Gastroesophageal sphincter (tissue), 4 donors: ENCODE data around the gene UBE2D1. TPM values are rescaled to one million over a fixed set of nuclear protein-coding genes. Genes with fewer than 3 reads are reported as not detected.
"Not testable (repeated sequence)": the region's sequence is repeated elsewhere in the genome, so short reads cannot be mapped to it uniquely, and the experiment has no call there.

Experiments used
- ATAC-seq: fragments of 150-250 bp; one replicate; pipeline ENCODE4 v1.9.1; 2016; ENCODE audit warnings: mild to moderate bottlenecking, moderate library complexity
- H3K27ac ChIP-seq, 4 donors: fragments of 200-600 bp; sonication (generic) in 3 of 4; 1 replicate in 3 of 4; 2 replicates in 1 of 4; pipeline ENCODE4 v1.5.1; 2016 to 2019
- H3K27me3 ChIP-seq: fragments of 200-600 bp; sonication (generic); one replicate; pipeline ENCODE4 v1.5.1; 2019
- H3K36me3 ChIP-seq, 2 donors: fragments of 200-600 bp; sonication (generic); one replicate each; pipeline ENCODE4 v1.5.1; 2019; ENCODE audit warnings: control low read depth in 1 of 2
- H3K4me1 ChIP-seq, 3 donors: fragments of 200-600 bp; sonication (generic); 1 replicate in 2 of 3; 2 replicates in 1 of 3; pipeline ENCODE4 v1.5.1; 2016 to 2019; ENCODE audit warnings: control low read depth in 2 of 3
- H3K4me3 ChIP-seq, 2 donors: fragments of 200-600 bp; sonication (generic); one replicate each; pipeline ENCODE4 v1.5.1; 2019; ENCODE audit warnings: mild to moderate bottlenecking in 1 of 2, moderate library complexity in 1 of 2
- H3K9me3 ChIP-seq, 3 donors: fragments of 200-600 bp; sonication (generic); one replicate each; pipeline ENCODE4 v1.5.1; 2017 to 2019; ENCODE audit warnings: control low read depth in 2 of 3
- EP300 ChIP-seq: sonication (generic); formaldehyde crosslinking; IDR thresholded peaks from one replicate; pipeline ENCODE4 v1.6.1; 2017; ENCODE audit warnings: antibody characterized with exemption, mild to moderate bottlenecking
- POLR2A ChIP-seq, 2 donors: fragments of 450-650 bp; IDR thresholded peaks; one replicate each; pipeline ENCODE4 v1.6.1; 2017; ENCODE audit warnings: antibody characterized with exemption in 2 of 2, mild to moderate bottlenecking in 2 of 2, moderate library complexity in 1 of 2
- POLR2AphosphoS5 ChIP-seq: sonication (generic); formaldehyde crosslinking; IDR thresholded peaks from one replicate; pipeline ENCODE4 v1.6.1; 2017; ENCODE audit warnings: antibody characterized with exemption
- WGBS, 2 donors: methylation state at CpG; one replicate each; pipeline ENCODE4 v1.1.5; 2018; ENCODE audit warnings: low coverage in 1 of 2; 5-methylcytosine and 5-hydroxymethylcytosine counted together
- total RNA-seq, 4 donors: library from RNA; depleted of rRNA; stranded (reverse); fragments of >200 nt; gene quantifications; one replicate each; pipeline ENCODE4 v1.1.0, GENCODE V29; 2016
- TF ChIP-seq, protein P1 (sequence below), 4 experiments: fragments of 200-600 bp in 2 of 4; fragments of 450-650 bp in 2 of 4; sonication (generic) in 1 of 4; IDR thresholded peaks; one replicate each; pipeline ENCODE4 v1.5.1; 2017 to 2019; ENCODE audit warnings: antibody characterized with exemption in 4 of 4, mild to moderate bottlenecking in 2 of 4, moderate library complexity in 2 of 4

The UBE2D1 gene
- total RNA-seq, 4 donors from 2014 or later = 16.4 to 23.5 (median 19.0) TPM

GRCh38 chr10:58414270-58415041 is 79.7 kb downstream of the UBE2D1 start:
- TF ChIP-seq, protein P1, sequence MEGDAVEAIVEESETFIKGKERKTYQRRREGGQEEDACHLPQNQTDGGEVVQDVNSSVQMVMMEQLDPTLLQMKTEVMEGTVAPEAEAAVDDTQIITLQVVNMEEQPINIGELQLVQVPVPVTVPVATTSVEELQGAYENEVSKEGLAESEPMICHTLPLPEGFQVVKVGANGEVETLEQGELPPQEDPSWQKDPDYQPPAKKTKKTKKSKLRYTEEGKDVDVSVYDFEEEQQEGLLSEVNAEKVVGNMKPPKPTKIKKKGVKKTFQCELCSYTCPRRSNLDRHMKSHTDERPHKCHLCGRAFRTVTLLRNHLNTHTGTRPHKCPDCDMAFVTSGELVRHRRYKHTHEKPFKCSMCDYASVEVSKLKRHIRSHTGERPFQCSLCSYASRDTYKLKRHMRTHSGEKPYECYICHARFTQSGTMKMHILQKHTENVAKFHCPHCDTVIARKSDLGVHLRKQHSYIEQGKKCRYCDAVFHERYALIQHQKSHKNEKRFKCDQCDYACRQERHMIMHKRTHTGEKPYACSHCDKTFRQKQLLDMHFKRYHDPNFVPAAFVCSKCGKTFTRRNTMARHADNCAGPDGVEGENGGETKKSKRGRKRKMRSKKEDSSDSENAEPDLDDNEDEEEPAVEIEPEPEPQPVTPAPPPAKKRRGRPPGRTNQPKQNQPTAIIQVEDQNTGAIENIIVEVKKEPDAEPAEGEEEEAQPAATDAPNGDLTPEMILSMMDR (IDR thresholded peaks at IDR 0.05) = peak in 3 of 4 experiments; percentile 45 to 53 (median 50)
- no peak for TF ChIP-seq EP300
- WGBS, 2 donors = 31 to 33% methylated on average over 3 of the region's 5 CpGs
- Histone ChIP-seq H3K4me1 (no peaks in the 10 kb centered on the region), H3K4me3 (no peak overlapping the region), H3K9me3 (peaks cover 0 to 6% (median 0%) of the 10 kb centered on the region in 3 donors), H3K27ac (no peak overlapping the region), H3K27me3 (no peaks in the 10 kb centered on the region), H3K36me3 (no peaks in the 10 kb centered on the region)
- ATAC-seq = peak; percentile 57

DNA sequence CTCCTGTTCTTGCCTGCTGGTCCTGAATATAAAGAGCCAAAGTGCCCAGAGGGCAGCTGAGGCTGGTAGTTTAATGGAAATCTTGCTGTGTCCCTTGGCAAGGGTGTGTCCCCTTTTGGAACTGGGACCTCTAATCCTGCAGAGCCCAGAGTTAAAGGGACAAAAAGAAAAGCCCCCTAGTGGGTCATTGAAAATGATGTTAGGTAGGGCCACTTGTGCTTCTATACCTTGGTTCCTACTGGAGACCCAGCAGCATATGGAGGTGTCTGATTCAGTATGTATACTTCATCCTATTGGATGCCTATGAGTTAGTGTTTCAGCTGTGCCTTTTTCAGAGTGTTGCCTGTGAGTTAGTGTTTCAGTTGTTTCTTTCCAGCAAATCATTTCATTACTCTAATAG is 81.0 kb downstream of the UBE2D1 start:
- Histone ChIP-seq H3K4me1 (no peaks in the 10 kb centered on the region), H3K36me3 (no peaks in the 10 kb centered on the region), H3K4me3 (no peak overlapping the region), H3K9me3 (peaks cover 0 to 6% (median 0%) of the 10 kb centered on the region in 3 donors), H3K27ac (no peak overlapping the region), H3K27me3 (no peaks in the 10 kb centered on the region)
- TF ChIP-seq, protein P1 (IDR thresholded peaks at IDR 0.05) = no peak
- TF ChIP-seq EP300 (no peak), POLR2A (IDR thresholded peaks at IDR 0.05) (no peak), POLR2AphosphoS5 (no peak)
- ATAC-seq = no peak

DNA sequence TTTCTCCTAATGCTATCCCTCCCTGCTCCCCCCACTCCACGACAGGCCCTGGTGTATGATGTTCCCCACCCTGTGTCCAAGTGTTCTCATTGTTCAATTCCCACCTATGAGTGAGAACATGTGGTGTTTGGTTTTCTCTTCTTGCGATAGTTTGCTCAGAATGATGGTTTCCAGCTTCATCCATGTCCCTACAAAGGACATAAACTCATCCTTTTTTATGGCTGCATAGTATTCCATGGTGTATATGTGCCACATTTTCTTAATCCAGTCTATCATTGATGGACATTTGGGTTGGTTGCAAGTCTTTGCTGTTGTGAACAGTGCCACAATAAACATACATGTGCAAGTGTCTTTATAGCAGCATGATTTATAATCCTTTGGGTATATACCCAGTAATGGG is 83.1 kb downstream of the UBE2D1 start:
- WGBS, 2 donors = 96% methylated on average over 2 of the region's 2 CpGs; no CpG with 5 or more reads in 1 of the 2 donors
- H3K36me3 ChIP-seq, H3K4me3 ChIP-seq, H3K4me1 ChIP-seq, H3K27ac ChIP-seq, H3K27me3 ChIP-seq, ATAC-seq: not testable (repeated sequence)
- peaks cover 0 to 18% (median 0%) of the 10 kb centered on the region in 3 donors for H3K9me3 ChIP-seq

Other genes with a start within 250 kb of the UBE2D1 start
- 1 to 10 TPM; 3.0 to 10.0 (median 6.3) TPM for gene IPMK, start 67.1 kb upstream of the UBE2D1 start, total RNA-seq
- gene CISD1, start 65.8 kb upstream of the UBE2D1 start, total RNA-seq = 10 to 100 TPM; 24.7 to 60.1 (median 47.6) TPM
- gene TFAM, start 50.4 kb downstream of the UBE2D1 start, total RNA-seq = 10 to 100 TPM; 17.5 to 29.1 (median 21.2) TPM
- gene BICC1, start 177.9 kb downstream of the UBE2D1 start, total RNA-seq = 10 to 100 TPM; 18.6 to 27.8 (median 22.5) TPM